HG02798 (cell line): ENCODE measurements around the gene SP8.

Experiments
- ATAC-seq: cut with Tn5 transposase; IDR thresholded peaks from one replicate; pipeline ENCODE4 v1.9.1; 2021; ENCODE audit warnings: mild to moderate bottlenecking; ENCODE audit not compliant: unreplicated experiment, poor library complexity

SP8 gene

GRCh38 chr7:20776942-20777341, 9.7 kb downstream of the SP8 start:
- no peak for ATAC-seq

- no peak for ATAC-seq
Measured at GRCh38 chr7:20776214-20776911, 10.3 kb downstream of the SP8 start.

GRCh38 chr7:20754001-20754400, 32.7 kb downstream of the SP8 start:
- no peak for ATAC-seq

- ATAC-seq, result no peak
Measured at GRCh38 chr7:20749906-20750305, 36.8 kb downstream of the SP8 start.

GRCh38 chr7:20748853-20749252, 37.8 kb downstream of the SP8 start:
- no peak for ATAC-seq

- no peak for ATAC-seq
Measured at GRCh38 chr7:20747001-20747400, 39.7 kb downstream of the SP8 start.

GRCh38 chr7:20745702-20746101, 41.0 kb downstream of the SP8 start:
- no peak for ATAC-seq

GRCh38 chr7:20744954-20745446, 41.7 kb downstream of the SP8 start:
- no peak for ATAC-seq

GRCh38 chr7:20742913-20743312, 43.8 kb downstream of the SP8 start:
- ATAC-seq, result peak; percentile 53

GRCh38 chr7:20741801-20742200, 44.9 kb downstream of the SP8 start:
- ATAC-seq, result peak; percentile 40

- ATAC-seq, result peak; percentile 12
Measured at GRCh38 chr7:20738518-20739481, 47.9 kb downstream of the SP8 start.

GRCh38 chr7:20737840-20738448, 48.7 kb downstream of the SP8 start:
- ATAC-seq, result peak; percentile 70

GRCh38 chr7:20735346-20736065, 51.2 kb downstream of the SP8 start:
- no peak for ATAC-seq
